Medulla oblongata (tissue), 1 donor: Measurements from ENCODE around the gene VLDLR.

ENCODE experiments used
- DNase-seq: peaks from one replicate; pipeline ENCODE4 v3.0.0-alpha.2; 2015; ENCODE audit errors: extremely low spot score

Gene VLDLR

GRCh38 chr9:2621722-2622460 is at the start of gene VLDLR:
TSS of gene VLDLR (plus strand) at chr9:2621787. CDS start at chr9:2622190, 403 bp downstream.
- peak; percentile 67 for DNase-seq

- no peak for DNase-seq
Observed at GRCh38 chr9:2574203-2574602, 47.4 kb upstream of the VLDLR start.

- DNase-seq, result no peak
Observed at GRCh38 chr9:2576631-2577030, 45.0 kb upstream of the VLDLR start.

GRCh38 chr9:2583308-2584013 is 38.1 kb upstream of the VLDLR start:
- DNase-seq, result no peak

GRCh38 chr9:2591967-2592366 is 29.6 kb upstream of the VLDLR start:
- DNase-seq, result no peak

GRCh38 chr9:2593744-2594143 is 27.8 kb upstream of the VLDLR start:
- DNase-seq, result no peak

- no peak for DNase-seq
Observed at GRCh38 chr9:2595973-2596372, 25.6 kb upstream of the VLDLR start.

- no peak for DNase-seq
Observed at GRCh38 chr9:2597483-2597882, 24.1 kb upstream of the VLDLR start.

GRCh38 chr9:2599896-2600295 is 21.7 kb upstream of the VLDLR start:
- no peak for DNase-seq

DNA sequence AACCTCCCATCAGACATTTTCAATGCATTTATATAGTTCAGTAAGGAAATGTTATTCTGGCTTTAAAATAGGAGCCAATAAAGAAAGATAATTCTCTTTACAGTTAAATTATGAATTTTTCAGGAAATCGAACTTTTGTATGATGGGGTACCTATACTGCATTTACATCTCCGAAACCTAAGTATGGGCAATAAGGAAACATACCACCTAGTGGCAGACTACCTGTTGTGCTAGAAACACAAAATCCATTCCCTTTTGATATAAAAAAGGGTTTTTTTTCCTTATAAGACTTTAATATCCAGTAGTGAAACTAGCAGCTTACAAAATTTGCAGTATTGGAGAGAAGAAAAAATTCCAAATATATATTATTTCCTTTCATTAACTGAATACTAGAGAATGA is 21.3 kb upstream of the VLDLR start:
- no peak for DNase-seq

GRCh38 chr9:2601785-2602378 is 19.7 kb upstream of the VLDLR start:
- DNase-seq, result no peak

- no peak for DNase-seq
Observed at GRCh38 chr9:2602704-2603116, 18.9 kb upstream of the VLDLR start.

DNA sequence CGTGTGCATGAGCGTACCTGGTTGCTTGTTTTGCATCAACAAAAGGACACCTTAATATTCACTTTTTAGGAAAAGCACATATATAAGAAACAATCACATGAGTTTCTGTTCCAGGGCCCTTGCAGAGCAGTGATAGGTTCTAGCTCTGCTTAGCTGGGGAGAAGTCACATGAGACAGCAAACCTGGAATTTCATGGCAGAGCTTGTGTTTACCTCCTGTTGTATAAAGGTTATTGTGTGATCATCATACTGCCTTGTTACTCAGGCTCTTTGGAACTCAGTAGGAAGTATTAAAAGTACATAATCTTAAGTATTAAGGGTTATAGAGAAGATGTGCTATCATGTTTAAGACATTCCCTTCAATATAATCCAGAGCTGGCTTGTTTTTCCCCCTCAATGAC is 18.0 kb upstream of the VLDLR start:
- no peak for DNase-seq

DNA sequence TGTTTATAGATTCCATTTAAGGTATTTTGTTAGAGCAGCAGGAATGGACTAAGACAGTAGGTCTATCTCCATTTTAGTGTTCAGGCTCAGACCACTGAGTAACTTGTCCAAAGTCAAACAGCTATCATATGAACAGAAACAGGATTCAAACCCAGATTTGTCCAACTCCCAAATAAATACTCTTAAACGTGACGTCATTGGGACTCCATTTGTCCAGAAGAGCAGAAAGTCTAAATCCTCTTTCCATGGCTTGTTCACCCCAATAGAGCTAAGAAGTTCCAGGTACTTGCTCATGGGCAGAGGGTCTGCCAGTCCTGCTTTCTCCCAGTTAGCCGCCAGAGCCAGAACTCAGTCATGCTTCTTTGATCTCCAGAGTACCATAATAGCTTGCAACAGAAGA is 16.3 kb upstream of the VLDLR start:
- no peak for DNase-seq

GRCh38 chr9:2608276-2608675 is 13.3 kb upstream of the VLDLR start:
- DNase-seq, result no peak

DNA sequence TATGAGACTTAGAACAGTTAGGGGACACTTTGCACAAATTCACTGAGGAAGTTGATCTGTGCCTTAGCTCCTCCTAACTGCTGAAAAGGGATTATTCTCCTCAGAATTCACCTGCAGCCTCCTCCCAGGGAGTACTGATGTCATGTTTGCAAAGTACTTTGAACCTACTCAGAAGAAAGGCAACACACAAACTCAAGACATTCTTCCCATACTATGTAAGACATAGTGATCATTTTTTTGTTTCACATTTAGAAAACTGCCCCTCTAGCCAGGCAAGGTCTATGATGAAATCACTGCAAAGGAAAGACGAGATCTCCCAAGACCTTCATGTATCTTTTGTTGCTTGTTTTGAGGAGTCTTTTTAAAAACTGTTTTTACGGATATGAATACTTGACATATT is 10.6 kb upstream of the VLDLR start:
- DNase-seq, result no peak

DNA sequence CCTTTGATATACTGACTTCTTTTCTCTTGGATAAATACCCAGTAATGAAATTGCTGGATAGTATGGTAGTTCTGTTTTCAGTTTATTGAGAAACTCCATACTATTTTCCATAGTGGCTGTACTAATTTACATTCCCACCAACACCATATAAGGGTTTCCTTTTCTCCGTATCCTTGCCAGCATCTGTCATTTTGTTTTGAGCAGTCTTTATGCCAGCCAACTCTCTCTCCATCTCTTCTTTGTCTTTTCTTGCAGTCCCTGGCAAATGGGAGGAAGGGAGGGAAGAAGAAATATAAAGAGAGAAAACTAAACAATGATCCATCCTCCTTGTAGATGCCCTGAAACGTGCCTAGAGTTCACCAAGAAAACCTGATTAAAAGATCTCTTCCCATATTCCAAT is 9.6 kb upstream of the VLDLR start:
- no peak for DNase-seq

DNA sequence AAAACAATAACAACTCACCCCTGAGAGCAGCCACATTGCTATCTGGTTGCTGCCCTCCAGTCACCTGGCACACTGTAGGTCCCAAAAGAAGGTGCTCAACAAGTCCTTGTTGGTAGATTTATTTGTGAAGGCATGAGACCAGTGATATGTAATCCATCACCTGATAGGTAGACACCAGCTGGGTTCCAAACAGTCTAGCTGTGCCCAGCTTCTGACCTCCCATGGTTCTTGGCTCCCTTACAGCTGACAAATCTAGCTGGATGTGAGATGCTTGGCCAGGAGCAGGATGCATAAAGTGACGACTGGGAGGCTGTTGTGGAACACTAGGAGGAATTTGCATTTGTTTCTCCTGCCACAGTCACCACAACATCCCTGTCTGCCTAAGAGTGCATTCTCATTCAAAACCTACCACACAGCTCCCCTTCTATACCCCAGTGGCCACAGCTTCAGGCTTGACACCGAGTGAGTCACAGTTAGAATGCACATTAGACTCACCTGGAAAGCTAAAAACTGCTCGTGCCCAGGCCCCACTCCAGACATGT is 7.8 kb upstream of the VLDLR start:
- DNase-seq, result no peak

- DNase-seq, result no peak
Observed at GRCh38 chr9:2615497-2615896, 6.1 kb upstream of the VLDLR start.

DNA sequence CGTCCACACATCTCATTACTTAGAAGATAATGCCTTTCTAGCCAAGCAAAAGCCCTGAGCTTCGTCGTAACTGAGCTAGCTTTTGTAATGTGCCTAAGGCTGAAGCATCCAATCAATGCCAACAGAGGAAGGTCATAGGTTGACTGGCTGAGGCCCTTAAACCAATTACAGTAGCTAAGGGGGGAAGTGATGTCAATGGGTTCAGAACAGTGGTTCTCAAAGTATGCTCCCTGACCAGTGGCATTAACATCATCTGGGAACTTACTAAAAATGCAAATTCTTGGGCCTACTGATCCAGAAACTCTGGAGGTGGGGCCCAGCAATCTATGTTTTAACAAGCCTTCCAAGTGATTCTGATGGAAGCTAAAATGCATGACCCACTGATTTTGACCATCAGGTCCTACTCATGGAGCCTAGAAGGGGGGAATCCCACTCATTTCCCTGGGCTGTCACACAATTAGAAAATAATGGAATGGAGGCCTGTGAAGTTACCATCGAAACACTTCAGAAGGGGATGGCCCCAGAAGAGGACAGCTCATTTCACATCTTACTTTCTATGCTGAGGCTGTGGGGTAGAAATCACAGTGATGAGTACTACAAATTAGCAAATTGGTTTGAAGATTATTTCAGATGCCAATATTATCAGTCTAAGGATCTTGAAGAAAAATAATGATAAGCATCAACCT is 4.8 kb upstream of the VLDLR start:
- no peak for DNase-seq

DNA sequence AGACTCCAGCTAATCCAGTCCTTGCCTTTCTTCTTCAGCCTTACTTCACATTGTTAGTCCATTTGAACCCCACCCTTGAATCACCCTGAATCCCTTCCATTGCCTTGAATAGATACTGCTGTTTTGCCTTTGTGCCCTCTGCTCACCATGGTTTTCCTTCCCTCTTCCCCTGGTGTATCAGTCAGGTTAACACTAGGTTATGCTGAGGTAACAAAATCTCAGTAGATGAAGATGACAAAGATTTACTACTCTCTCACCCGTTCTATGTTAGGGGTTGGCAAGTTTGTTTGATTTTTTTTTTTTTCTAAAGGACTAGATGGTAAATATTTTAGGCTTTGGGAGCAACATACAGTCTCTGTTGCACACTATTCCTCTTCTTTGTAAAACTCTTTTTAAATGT is 3.3 kb upstream of the VLDLR start:
- DNase-seq, result no peak
